Measurements from ENCODE around the gene DCTN4.
A peak's percentile ranks its signal among the peaks of the same experiment; 100 is the strongest.
"Not testable (repeated sequence)": the region's sequence is repeated elsewhere in the genome, so short reads cannot be mapped to it uniquely, and the experiment has no call there.

The DCTN4 gene

DNA sequence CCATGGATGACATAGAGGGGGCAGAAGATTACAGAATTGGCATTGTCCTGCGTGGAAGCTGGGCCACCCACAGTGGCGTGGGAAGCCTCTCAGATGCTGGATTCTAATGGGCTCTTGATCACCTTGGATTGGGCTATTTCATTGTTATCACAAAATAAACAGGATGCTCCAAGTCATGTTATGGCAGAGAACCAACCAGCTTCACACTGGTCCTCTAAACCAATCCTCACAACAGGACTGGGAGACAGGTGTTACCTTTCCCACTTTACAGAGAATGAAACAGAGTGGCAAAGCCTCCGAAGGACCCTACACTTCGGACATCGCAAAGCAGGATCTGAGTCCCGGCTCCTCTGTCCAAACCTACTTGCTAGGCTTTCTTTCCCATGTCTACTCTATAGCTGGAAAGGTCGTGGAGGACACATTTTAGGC is 19.3 kb upstream of the DCTN4 start:
- DNase-seq = no peak

DNA sequence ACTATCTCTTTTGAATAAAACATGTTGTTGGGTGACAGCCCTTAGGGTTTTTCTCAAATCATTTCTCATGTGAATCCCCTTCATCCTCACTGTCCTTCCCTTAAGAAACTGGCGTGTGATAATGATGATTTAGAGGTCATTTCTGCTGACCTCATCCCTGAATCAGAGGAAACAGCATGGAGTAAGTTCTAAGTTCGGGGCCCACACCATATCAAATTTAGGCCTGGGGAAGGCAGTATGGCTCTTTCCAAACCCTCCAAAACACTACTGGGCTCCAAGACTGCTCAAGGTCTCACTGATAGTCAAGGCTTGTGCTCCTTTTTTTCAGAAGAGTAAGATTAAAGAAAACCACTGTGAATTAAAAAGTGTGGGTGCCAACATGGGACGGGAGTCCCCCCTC is 18.9 kb upstream of the DCTN4 start:
- DNase-seq = no peak

DNA sequence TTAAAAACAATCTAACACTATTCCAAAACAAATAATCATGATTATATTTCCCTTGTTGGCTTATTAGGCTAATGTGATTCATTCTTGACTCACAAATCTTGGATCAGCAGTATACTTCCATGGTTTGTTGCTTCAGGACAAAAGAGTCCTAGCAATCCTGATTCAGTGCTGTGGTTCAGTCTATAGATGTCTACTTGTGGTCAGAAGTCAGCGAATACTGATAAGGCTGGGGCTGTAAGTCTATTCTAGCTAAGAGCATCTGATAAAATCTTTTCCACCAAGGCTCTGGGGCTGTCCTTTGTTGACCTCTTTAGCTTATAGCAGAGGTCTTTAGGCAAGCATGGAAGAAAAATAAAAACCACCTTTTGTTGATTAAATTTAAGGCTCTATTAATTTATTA is 15.3 kb upstream of the DCTN4 start:
- DNase-seq = no peak

DNA sequence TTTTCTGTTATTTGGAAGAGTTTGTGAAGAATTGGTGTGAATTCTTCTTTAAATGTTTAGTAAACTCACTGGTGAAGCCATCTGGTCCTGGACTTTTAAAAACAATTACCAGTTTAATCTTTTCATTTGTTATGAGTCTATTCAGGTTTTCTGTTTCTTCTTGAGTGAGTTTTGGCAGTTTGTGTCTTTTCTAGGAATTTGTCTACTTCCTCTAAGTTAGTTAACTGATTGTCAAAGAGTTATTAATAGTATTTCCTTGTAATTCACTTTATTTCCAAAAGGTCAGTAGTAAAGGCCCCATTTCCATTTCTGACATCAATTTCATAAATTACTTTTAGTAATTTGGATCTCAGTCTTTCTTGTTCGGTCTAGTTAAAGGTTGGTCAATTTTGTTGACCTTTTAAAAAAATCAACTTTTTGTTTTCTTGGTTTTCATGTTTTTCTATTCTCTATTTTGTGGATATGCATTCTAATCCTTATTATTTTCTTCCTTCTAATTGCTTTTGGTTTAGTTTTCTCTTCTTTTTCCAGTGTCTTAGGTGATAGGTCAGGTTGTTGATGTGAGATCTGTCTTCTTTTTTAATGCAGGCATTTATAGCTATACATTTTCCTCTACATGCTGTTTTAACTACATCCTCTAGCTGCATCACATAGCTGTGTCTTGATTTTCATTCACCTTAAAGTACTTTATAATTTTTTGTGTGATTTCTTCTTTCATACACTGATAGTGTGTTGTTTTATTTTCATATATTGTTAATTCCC is 12.4 kb upstream of the DCTN4 start:
- DNase-seq = no peak

DNA sequence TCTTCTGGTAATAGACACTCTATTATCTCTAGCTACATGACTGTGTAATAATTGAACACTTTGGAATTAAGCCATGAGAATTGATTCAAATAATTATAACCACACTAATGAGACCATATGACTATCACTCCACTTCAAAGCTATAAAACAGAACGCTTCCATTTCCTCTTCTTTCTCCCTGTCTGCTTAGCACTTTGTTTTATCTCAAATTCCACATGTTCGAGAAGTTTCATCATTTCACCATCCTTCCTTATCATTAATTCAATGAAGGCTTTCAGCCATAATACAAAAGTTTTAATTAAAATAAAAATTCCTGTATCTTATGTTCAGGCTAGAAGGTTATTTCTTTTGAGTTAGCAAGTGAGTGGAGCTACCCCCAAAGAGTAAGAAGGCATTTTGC is 7.4 kb upstream of the DCTN4 start:
- no peak for DNase-seq

DNA sequence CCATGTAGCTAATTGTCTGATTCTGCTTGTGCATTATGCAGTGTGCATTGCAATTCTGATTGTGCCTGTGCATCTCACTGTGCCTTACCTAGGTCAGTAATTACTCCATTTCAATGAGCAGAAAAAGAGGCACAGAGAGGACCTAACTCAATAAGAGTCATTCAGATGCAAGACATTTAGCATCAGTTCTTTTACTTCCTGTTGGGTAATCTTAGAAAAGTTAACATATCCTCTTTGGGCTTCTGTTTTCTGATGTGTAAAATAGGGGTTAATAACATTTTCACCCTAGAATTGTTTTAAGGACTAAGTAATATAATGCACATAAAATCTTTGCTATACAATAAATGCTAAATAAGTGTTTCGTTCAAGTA is 7.0 kb upstream of the DCTN4 start:
- no peak for DNase-seq

DNA sequence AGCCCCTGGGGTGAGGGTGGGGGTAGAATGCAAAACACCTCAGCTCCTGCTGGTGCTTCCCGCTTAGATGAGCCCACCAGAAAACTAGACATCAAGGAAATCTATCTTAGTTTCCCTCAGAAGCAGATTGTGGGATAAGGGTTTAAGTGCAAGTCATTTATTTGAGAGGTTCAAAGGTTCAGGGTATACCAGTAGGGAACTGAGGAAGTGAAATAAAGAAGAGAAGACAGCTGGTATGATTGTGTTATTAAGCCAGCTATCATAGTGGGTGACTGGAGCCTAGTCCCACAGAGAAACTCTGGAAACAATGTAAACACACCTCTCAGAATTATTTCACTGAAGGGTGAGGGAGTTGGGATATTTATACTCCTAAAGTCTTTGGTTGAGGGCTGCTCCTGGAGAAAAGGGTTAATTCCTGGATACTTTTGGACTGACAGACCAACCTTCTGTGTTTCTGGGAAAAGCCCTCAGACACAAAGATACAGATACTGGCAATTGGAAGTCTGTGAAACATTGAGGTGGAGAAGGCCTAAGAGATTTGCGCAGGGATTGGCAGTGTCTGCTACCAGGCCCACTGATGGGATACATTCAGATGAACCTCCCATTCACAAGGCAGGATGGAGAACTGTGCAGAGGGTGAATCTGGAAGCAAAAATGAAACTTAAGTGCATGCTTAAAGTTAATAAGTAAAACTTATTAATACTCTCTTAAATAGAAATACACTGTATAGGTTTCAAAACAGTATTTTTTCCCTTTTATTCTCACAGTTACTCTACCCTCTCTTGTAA is 6.4 kb upstream of the DCTN4 start:
- no peak for DNase-seq

DNA sequence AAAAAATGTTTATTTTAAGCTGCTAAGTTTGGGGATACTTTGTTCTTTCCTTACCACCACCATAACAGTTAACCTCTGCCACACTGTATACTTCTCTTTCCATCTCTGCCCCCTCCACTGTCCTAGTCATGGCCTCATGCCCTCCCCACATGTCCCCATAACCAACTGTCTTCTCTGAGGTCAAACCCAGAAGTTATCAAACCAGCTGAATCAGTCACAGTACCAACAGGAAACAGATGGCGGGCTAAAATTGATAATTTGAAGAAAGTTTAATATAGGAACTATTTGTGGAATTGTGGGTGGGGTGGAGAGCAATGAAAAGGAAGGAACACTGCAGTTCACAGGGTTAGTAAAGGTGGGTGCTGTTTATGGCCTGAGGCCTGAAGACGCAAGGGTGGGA is 5.7 kb upstream of the DCTN4 start:
- DNase-seq = no peak

DNA sequence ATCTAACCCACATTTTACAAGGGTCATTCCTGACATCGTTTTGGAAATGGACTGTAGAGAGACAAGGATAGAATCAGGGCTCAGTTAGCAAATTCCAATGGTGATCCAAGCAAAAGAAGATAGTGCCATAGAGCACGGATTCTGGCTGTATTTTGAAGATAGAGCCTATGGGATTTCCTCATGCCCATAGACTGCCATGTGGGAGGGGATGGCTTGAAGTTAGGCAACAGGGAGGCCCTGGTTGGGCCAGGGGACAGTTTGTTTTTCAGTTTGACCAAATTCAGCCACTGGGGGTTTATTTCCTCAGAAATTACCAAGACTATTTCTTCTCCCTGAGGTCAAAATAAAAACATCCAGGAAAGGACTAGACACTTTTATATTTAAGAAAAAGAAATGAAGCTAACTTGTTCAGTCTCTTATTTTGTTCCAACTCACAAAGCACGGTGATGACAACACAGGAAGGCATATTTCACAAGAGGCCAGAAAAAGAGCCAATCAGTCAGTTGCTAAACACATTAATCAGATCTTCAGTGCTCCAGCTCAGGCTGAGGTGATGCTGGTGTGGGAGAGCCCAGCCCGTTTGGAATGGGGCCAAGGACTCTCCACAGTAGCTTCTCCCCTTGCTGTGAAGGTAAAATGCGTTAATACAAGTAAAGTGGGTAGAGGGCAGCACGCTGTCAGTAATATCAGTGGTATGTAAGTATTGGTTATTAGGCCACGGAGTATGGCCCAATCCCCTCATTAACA is 4.4 kb upstream of the DCTN4 start:
- DNase-seq = no peak

DNA sequence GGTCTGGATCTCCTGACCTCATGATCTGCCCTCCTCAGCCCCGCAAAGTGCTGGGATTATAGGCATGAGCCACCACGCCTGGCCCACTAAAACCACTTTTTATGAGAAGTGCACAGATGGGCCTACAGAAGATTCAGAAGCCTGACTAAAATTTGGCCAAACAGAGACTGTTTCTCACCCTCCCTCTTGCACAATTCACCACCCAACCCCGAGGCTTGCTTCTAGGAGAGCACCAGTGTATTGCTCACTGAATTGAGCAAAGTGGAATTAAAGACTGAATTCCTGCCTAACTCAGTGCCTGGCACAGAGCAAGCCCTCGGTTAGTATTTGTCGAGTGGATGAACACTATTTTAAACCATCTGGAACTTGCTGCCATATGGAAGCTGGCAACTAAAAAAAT is 3.4 kb upstream of the DCTN4 start:
- DNase-seq = no peak

DNA sequence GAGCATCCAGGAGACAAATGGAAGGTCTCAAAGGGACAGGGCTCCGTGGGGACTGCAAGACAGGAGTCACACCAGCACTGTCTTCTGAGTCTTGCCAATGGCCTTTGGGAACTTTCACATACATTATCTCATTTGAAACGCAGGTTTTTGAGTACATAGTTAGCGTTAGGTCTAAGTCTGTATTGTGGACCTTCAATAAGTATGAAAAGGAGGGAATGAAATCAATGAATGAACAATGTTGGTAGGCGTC is 442 bp upstream of the DCTN4 start:
- no peak for DNase-seq

DNA sequence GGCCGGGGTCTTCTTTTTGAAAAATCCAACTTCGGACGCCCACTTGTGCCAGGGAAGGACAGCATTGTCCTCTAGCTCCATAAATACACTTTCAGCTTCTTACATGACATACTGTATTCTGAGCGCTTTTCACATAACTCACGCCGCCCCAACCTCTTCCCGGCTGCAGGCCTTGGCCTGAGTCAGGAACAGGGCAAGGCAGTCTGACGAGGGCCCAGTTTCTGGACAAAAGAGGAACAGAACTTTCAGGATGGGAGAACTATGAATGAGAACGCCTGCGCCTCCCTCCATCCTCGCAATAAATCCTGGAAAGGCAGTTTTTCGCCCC is 650 bp downstream of the DCTN4 start:
- no peak for DNase-seq

DNA sequence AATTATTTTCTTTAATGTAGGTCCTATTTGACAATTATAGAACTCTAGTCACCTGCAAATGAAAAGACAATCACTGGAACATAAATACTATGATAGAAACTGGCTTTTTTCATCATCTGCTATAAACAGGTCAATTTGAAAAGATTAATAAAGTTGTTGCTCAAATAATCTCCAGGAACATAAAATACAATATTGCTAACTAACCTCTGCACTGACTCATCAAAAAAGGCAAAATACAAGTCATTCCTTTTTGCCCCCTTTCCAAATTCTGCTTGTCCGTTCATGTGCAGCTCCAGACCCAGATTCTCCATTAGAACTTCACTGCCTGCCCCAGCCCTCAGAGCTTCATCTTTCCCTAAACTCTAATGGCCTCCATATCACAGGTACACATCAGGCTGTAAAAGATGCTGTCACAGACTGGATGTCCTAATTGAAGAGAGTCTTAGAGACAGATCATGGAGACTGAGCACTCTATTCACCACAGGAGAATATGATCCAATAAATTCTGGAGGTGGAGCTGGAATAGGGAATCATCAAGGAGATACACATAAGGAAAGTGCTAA is 1.6 kb downstream of the DCTN4 start:
- no peak for DNase-seq

DNA sequence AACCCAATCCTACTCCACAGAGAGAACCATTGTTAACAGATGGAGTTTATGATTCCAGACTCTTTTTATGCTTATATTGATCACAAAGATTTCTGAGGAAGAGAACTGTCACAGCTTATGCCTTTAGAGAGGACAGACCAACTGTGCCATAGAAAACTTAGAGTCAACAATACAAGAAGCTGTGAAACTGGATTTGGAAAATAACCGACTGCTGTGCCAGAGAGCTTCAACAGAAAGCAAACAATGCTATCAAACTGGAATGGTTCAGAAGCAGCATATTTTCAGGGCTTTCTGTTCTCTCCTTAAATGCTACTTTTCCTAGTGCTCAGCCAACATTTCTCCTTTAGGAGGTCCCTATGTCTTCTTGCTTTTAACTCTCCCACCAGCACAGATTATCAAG is 5.0 kb downstream of the DCTN4 start:
- no peak for DNase-seq

DNA sequence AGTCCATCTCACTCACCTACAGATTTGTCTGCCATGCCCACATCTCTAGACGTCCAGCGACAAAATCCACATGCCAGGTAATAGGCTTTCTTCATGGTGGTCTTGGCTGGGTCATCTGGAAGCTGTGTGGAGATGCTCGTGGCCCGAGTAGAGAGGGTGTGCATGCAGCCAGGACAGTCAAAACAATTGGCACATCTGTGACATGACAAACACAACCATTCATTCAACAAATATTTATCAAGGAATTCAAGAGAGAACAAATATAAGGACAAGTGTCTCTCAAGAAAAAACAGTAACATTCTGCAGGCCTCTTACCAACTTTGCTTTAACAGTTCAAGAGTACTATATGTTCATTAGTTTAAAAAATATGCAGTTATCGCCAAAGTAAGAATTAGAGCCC is 5.4 kb downstream of the DCTN4 start:
- DNase-seq = no peak

DNA sequence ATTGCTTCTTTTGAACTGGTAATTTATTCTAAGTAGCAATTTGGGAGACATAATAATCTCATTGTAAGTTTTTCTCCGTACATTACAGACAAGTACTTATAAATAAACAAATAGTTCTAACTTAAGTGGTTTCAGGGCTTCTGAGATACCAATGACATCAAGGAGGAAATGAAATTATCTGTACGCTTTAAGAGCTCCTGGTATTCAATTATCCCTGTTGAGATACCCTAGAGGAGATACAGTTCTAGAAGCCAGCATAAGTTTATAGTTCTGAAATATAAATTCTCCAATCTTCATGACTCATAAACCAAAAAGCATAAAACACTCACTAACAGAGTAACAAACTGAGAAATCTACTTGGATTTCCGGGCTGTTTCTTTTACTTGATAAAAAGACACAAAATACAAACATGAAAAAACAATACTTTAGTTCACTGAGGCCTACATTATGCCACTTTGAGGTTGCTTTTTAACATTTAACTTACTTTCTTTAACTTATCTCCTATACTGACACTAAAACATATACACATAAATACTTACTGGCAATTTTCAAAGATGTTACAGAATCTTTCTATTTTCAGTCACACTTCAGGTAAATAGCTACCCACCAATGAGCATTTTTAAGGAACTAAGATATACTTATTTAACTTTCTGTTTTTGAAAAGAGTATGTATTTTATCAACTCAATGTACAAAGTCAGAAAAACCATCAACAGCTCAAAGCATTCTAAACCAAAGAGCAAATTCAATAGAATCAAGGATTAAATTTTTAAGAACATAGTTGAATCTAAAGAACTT is 7.5 kb downstream of the DCTN4 start:
- no peak for DNase-seq

DNA sequence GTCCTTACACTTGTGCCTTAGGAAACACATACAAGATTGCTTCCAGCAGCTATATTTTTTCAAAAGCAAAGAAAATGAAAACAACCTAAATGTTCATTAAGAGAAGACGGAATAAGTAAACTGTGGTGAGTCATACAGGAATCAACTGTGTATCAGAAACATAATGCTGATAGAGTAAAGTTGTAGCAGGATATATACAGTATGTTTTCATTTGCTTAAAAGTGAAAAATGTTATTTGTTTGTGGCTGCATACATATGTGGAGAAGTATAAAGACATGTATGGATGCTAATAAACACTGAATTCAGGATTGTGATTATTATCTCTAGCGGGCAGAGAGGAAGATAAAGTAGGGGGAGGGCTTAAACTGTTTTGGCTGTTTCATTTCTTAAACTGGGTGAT is 8.3 kb downstream of the DCTN4 start:
- no peak for DNase-seq

DNA sequence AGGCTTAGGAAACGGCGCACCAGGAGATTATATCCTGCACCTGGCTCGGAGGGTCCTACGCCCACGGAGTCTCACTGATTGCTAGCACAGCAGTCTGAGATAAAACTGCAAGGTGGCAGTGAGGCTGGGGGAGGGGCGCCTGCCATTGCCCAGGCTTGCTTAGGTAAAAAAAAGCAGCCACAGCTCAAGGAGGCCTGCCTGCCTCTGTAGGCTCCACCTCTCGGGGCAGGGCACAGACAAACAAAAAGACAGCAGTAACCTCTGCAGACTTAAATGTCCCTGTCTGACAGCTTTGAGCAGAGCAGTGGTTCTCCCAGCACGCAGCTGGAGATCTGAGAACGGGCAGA is 15.7 kb downstream of the DCTN4 start:
- DNase-seq = not testable (repeated sequence)

DNA sequence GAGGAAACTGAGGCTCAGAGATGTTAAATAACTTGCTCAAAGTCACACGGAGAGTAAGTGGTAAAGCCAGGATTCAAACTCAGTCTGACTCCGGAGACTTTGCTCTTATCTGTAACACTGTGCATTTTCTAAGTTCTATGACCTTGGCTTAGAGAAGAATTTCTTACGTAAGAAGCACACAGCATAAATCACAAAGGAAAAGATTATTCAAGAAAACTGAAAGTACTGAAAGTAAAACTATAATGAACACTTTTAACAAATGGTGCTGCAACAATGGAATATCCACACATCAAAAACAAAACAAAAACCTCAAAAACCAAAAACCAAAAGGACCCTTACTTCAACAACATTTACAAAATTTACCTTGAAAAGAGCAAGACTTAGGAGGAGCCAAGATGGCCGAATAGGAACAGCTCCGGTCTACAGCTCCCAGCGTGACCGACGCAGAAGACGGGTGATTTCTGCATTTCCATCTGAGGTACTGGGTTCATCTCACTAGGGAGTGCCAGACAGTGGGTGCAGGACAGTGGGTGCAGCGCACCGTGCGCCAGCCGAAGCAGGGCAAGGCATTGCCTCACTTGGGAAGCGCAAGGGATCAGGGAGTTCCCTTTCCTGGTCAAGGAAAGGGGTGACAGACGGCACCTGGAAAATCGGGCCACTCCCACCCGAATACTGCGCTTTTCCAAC is 16.2 kb downstream of the DCTN4 start:
- DNase-seq = not testable (repeated sequence)

DNA sequence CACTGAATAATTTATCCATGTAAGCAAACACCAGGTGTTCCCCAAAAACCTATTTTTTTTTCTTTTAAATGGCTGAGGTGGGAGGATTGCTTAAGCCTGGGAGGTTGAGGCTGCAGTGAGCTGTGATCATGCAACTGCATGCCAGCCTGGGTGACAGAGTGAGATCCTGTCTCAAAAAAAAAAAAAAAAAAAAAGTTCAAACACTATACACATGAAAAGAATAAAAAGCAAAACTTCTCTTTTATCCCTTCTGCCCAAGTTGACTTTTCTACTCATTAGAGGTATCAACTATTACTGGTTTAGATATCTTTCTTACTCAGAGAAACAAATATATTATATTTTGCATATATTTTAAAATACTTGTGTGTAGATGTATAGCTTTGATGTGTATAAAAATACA is 17.8 kb downstream of the DCTN4 start:
- DNase-seq = no peak

DNA sequence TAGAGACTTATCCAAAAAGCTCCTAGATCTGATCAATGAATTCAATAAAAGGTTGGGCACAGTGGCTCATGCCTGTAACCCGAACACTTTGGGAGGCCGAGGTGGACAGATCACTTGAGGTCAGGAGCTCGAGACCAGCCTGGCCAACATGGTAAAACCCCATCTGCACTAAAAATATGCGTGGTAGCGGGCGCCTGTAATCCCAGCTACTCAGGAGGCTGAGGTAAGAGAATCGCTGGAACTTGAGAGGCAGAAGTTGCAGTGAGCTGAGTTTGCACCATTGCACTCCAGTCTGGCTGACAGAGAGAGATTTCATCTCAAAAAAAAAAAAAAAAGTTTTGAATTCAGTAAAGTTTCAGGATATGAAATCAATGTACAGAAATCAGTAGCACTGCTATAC is 20.0 kb downstream of the DCTN4 start:
- DNase-seq = peak; percentile 15

DNA sequence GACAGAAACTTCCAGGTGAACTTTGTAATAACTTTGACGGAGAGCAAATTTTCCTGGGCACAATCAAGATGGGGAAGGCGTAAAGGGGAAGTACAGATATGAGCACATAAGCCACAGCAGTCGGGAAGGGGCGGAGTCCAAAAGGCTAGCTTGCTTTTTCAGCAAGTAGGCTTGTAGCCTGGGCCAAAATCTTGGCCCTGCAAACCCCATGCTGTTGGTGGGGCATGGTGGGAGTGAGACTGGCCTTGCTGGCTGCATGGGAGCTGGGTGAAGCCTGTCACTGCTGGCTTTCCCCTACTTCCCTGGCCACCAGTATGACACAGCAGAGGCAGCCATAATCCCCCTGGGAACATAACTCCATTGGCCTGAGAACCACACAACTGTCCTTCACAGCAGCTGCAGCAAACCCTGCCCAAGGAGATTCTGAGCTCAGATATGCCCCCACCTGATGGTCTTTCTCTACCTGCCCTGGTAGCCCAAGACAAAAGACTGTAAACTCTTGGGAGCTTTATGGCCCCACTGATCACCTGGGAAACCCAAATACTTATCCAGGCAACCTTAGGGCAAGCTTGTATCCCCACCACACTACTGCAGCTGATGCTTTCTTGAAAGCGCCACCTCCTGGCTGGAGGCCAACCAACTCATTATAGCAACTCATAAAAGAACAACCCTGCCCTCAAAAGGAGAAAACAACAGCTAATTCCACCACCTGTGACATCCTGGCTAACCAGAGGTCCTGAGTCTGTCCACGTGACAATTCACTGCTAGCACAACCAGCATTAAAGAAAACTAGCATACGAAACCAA is 24.0 kb downstream of the DCTN4 start:
- peak; percentile 55 for DNase-seq
